ENCODE results near the gene CUL9.

CUL9 gene

DNA sequence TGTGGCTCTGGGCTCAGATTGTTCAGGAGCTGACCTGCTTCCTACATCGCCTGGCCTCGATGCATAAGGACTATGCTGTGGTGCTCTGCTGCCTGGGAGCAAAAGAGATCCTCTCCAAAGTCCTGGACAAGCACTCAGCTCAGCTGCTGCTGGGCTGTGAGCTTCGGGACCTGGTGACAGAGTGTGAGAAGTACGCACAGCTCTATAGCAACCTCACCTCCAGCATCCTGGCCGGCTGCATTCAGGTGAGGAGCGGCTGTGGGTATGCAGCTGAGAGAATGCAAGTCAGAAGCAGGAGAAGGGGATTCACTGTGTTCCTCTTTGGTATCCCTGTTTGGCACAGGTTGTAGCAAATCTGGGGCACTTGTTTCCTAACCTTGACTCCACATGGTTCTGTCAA lies 17.9 kb downstream of the CUL9 start:
- DNase-seq (ENCODE audit: low read depth, low spot score): no peak

DNA sequence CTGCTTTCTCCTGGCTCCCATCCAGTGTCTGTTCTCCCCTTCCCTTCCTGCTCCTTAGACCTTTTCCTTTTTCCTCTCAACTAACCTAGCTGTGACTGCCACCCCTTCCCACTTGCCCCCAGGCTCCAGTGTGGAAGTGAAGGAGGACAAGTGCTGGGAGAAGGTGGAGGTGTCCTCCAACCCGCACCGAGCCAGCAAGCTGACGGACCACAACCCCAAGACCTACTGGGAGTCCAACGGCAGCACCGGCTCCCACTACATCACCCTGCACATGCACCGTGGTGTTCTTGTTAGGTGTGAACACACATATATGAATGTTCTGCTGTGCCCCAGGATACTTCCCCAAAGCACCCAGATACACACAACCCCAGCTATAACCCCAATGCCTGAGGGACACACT lies 18.5 kb downstream of the CUL9 start:
- no peak for DNase-seq (ENCODE audit: low read depth, low spot score)

DNA sequence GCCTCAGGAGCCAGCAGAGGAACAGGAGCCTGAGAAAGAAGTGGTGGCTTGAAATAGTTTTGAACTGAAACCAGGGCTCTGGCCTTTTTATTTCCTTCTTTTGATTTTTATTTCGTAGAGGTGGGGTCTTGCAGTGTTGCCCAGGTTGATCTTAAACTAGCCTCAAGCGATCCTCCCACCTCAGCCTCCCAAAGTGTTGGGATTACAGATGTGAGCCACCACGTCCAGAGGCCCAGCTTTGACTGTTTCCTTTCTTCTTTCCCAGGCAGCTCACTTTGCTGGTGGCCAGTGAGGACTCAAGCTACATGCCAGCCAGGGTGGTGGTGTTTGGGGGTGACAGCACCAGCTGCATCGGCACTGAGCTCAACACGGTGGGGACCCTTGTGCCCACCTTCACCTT lies 20.5 kb downstream of the CUL9 start:
- no peak for DNase-seq (ENCODE audit: low read depth, low spot score)

DNA sequence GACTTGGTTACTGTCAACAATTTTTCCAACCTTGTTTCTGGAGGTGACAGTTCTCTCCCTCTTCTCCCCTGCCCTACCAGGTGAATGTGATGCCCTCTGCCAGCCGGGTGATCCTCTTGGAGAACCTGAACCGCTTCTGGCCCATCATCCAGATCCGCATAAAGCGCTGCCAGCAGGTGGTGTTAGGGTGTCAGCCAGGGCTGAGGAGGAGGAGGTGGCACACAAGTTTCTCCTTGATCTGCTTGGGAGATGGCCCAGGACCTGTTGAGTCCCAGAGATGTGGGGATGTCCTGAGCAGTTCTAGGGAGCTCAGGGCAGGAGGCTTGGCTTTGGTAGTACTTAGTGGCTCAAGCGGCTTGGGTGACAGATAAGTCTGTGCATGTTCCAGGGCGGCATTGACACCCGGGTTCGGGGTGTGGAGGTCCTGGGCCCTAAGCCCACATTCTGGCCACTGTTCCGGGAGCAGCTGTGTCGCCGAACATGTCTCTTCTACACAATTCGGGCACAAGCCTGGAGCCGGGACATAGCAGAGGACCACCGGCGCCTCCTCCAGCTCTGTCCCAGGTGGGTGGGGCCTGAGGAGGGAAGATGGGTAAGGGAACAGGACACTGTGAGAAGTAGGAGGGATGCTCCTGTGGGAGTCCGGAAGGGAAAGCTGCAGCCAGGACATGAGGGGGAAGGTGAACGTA lies 21.2 kb downstream of the CUL9 start:
- DNase-seq (ENCODE audit: low read depth, low spot score): no peak

DNA sequence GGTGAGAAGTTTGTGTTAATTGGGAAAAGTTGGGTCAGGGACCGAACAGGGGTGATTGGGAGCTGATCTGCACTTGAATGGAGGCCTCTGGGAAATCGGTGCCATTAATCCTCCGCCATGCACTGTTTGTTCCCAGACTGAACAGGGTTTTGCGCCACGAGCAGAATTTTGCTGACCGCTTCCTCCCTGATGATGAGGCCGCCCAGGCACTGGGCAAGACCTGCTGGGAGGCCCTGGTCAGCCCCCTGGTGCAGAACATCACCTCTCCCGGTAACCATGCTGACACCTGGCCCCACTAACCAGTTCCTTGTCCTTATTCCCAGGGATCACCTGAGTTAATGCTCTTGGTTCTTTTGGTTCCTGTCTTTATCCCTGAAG lies 21.7 kb downstream of the CUL9 start:
- no peak for DNase-seq (ENCODE audit: low read depth, low spot score)

DNA sequence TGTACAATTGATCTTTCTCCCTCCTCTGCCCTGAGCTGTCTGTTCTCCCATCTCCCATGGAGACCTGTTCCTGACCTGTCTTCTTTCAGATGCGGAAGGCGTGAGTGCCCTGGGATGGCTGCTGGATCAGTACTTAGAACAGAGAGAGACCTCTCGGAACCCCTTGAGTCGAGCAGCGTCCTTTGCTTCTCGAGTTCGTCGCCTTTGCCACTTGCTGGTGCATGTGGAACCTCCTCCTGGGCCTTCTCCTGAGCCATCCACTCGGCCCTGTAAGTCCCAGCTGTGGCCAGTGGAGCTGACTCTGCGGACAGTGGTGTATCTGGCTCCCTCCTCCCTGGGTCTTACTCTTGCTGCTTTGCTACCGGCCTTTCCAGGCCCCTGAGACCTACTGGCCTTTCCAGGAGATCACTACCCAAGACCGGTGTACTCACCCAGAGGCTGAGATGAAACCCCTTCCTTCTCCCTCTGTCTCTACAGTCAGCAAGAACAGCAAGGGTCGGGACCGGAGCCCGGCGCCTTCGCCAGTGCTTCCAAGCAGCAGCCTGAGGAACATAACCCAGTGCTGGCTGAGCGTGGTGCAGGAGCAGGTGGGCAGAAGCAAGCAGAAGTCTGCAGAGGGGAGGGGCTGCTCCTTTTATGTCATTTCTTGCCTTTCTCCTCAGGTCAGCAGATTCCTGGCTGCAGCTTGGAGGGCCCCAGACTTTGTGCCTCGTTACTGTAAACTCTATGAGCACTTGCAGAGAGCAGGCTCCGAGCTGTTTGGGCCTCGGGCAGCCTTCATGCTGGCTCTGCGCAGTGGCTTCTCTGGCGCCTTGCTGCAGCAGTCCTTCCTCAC lies 22.5 kb downstream of the CUL9 start:
- DNase-seq (ENCODE audit: low read depth, low spot score): no peak

DNA sequence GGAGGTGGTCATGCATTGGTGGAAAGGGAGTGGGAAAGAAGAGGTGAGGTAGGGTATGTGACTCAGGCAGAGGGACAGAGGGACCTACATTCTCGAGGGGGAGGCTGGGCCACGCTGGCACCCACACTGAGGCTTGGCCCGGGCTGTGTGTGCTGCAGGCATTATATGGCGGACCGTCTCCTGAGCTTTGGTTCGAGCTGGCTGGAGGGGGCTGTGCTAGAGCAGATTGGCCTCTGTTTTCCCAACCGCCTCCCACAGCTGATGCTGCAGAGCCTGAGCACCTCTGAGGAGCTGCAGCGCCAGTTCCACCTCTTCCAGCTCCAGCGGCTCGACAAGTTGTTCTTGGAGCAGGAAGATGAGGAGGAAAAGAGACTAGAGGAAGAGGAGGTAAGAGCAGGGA lies 23.9 kb downstream of the CUL9 start:
- no peak for DNase-seq (ENCODE audit: low read depth, low spot score)

DNA sequence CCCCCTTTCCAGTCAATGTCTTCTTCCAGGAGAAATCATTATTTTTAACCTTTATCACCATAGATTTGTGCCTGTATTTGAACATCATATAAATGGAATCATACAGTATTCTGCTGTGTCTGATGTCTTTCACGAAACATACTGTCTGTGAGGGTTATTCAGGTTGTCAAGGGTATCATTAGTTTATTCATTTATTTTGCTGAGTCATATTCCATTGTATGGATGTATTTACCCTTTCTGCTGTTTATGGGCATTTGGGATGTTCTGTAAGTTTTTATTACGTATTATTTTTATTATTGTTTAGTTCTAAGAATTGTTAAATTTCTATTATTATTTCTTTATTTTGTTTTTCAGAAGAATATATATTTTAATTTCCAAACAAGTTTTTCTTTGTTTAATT lies 25.3 kb downstream of the CUL9 start:
- no peak for DNase-seq (ENCODE audit: low read depth, low spot score)

DNA sequence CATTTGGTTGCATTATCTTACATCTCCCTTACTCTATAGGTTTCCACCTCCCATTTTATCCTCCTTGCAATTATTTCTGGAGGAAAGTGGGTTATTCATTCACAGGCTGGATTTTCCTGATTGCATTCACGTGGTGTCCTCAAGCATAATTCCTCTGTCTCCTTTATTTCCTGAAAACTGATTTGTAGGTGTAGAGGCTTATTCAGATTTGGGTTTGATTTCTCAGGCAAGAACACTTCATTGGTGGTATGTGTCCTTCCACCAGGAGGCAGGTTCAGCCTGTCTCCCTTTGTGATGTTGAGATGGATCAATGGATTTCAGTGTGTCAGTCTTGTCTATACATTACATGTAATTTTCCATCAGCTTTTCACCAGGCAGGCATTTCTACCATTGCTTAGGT lies 30.0 kb downstream of the CUL9 start:
- no peak for DNase-seq (ENCODE audit: low read depth, low spot score)

DNA sequence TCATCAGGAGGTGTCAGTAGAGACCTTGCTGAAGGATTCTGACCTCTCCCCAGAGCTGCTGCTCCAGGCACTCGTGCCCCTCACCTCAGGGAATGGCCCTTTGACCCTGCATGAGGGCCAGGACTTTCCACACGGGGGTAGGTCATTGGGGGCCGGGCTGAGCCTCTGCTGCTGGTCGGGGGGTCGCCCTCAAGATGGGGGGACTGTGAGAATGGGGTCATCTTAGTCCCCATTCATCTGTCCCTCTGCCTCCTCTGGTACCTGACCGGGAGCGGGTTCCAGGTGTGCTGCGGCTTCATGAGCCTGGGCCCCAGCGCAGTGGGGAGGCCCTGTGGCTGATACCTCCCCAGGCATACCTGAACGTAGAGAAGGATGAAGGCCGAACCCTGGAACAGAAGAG lies 31.4 kb downstream of the CUL9 start:
- DNase-seq (ENCODE audit: low read depth, low spot score): no peak

DNA sequence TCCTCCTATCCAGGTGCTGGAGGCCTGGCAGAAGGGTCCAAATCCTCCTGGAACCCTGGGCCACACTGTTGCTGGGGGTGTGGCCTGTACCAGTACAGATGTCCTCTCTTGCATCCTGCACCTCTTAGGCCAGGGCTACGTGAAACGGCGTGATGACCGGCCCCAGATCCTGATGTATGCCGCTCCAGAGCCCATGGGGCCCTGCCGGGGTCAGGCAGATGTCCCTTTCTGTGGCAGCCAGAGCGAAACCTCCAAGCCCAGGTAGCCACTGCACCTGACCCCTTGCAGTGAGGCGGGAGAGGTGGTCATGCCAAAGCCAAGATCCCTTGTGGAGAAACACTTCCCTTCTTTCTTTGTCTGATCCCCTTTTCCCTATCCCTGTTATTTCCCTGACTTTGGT lies 33.1 kb downstream of the CUL9 start:
- DNase-seq (ENCODE audit: low read depth, low spot score): no peak

DNA sequence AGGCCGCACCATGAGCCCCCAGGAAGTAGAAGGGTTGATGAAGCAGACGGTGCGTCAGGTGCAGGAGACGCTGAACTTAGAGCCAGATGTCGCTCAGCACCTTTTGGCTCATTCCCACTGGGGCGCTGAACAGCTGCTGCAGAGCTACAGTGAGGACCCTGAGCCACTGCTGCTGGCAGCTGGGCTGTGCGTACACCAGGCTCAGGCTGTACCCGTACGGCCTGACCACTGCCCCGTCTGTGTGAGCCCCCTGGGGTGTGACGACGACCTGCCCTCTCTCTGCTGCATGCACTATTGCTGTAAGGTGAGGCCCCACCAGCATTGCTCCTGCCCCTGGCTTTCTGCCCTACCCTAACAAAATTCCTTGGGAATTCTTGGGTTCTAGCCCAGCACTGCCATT lies 34.2 kb downstream of the CUL9 start:
- no peak for DNase-seq (ENCODE audit: low read depth, low spot score)

DNA sequence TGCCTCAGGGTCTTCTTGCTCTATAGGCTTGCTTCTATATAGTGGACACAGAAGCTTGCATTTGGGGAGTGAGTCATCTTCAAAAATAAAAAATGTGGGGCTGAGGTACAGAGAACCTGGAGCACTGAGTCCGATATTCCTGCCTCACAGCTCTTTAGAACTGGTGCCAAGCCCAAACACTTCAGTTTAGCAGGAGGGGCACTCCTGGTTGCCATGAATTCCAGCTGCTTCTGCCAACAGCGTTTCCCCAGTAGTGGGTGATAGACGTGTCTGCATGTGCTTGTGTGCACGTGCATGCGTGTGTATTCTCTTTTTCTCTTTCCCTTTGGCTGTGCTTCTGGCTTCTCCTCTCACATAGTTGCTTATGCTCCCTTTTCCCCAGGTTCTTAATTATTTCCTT lies 35.4 kb downstream of the CUL9 start:
- DNase-seq (ENCODE audit: low read depth, low spot score): no peak

DNA sequence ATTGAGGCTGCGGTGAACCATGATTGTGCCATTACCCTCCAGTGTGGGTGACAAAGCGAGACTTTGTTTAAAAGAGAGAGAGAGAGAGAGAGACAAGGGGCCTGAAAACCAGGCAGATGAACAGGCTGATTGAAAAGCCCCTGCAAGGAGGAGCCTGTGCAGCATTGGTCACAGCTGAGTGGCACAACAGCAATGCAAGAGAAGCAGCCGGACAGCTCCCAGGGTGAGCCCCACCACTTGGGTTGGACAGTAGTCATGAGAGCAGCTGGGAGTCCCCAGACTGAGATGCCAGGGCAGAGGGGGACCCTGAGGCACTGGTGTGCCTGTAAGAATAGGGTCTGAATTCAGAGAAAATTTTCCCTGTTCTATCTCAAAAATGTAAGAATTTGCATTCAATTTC lies 37.1 kb downstream of the CUL9 start:
- DNase-seq (ENCODE audit: low read depth, low spot score): no peak

DNA sequence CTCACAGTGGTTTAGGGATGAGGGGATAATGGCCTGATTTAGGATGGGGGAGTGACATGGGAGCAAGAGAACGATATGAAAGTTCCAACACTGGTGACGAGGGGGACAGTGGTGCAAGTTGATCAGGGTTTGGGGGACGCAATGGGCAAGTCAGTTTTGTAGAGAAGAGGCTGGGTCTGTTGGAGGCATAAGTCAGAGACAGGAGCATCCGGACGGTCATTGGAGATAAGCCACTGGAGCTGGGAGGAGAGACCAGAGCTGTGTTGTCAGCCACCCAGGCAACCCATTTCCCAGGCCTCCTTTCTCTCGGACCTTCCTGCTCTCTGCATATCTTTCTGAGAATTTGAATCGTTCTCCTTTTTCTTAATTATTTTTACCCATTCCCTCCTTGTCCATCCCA lies 37.8 kb downstream of the CUL9 start:
- no peak for DNase-seq (ENCODE audit: low read depth, low spot score)

DNA sequence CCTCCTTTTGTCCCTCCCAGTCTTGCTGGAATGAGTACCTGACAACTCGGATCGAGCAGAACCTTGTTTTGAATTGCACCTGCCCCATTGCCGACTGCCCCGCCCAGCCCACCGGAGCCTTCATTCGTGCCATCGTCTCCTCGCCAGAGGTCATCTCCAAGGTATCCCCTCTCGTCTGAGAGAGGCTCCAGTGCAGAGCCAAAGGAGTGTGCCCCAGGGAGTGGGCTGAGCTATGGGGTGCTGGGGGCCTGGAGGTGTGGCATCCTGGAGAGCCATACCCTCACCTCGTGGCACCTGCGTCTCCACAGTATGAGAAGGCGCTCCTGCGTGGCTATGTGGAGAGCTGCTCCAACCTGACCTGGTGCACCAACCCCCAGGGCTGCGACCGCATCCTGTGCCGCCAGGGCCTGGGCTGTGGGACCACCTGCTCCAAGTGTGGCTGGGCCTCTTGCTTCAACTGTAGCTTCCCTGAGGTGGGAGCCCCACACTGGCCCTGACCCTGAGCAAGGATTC lies 38.5 kb downstream of the CUL9 start:
- no peak for DNase-seq (ENCODE audit: low read depth, low spot score)

DNA sequence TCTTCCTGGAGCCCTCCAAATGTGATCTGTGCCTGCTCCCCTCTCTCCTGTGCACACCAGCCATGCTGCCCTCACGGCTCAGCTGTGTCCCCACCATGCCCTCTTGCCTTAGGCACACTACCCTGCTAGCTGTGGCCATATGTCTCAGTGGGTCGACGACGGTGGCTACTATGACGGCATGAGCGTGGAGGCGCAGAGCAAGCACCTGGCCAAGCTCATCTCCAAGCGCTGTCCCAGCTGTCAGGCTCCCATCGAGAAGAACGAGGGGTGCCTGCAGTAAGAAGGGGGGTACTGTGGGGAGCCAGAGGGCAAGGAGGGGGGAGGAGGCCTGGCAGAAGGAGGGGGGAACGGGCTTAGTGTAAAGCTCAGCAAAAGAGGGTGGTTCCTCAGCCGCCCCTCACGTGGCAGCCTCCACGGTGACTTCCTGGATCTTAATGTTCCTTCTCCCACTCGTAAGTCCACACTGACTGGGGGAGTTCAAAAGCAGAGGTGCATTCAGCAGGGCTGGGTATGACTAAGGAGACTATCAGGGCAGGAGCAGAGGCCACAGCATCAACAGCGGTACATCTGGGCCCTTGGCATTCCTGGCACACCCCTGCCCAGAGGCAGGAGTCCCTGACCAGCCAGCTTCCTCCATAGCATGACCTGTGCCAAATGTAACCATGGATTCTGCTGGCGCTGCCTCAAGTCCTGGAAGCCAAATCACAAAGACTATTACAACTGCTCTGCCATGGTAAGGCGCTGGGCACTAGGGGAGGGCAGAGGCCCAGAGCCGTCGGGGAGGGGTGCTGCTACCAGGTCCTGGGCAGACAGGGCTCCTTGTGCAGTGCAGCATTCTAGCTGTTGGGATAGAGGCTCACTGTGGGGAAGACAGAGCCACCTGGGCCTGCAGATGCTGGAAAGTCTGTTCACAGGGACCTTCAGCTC lies 39.3 kb downstream of the CUL9 start:
- DNase-seq (ENCODE audit: low read depth, low spot score): no peak

DNA sequence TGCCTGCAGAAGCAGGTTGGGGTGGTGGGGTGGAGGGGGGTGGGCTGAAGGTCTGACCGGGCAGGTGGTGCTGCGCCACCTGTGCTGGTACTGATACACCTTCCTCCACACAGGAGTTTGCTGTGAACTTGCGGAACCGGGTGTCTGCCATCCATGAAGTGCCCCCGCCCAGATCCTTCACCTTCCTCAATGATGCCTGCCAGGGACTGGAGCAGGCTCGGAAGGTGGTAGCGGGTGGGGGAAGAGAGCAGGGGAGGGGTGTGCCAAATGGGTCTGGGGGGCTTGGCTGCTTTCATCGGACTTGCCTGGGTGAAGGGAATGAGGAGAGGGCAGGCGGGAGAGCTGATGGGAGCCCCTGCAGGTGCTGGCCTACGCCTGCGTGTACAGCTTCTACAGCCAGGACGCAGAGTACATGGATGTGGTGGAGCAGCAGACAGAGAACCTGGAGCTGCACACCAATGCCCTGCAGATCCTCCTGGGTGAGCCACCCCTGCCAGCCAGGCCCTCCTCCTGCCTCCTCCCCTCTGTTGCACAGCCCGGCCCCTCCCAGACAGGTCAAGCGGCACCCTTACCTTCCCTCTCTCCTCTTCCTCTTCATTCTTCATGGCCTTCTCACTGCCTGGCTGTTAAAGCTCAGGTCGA lies 40.5 kb downstream of the CUL9 start:
- no peak for DNase-seq (ENCODE audit: low read depth, low spot score)

DNA sequence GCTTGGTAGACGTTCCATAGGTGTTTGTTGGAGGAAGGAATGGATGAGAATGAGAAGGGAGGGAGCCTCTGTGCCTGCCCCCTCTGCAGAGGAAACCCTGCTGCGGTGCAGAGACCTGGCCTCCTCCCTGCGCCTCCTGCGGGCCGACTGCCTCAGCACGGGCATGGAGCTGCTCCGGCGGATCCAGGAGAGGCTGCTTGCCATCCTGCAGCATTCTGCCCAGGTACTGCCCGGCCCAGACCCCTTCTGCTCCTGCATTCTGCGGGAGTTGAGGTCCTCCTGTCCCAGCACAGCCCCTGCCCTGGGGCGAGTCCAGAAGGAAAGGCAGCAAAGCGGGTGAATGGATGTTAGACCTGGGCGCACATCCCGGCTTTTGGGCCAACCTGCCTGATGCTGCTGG lies 41.2 kb downstream of the CUL9 start:
- DNase-seq (ENCODE audit: low read depth, low spot score): no peak

DNA sequence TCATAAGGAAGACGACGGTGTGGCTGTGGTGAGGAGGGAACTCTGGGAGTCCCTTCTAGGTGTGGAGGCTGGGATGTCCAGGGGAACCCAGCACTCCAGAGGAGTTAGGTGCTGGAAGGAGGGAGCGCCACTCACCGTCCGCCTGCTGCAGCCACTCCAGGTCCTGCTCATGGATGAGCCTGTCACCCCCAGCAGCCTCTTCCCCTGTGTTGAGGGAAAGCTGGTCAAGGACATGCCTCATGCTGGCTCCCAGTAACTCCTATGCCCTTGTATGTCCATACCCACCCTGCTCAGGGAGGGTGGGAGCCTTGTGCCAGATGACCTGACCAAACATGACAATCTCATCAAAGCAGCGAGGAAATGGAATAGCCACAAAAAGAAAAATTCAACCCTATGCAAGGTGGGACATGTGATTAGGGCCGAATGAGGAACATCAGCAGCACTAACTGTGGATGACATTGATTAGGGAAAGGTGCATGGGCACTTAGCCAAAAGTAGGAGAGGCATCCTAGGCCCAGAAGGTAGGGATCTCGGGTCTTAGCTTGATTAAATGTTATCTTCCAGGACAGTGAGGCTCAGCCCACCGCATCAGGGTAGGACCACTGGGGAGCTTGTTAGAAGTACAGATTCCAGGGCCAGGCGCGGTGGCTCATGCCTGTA lies 44.3 kb downstream of the CUL9 start:
- no peak for DNase-seq (ENCODE audit: low read depth, low spot score)

Measured in smooth muscle cell of the brain vasculature (primary cell).